Neural cell (in vitro differentiated cells): ENCODE data around the gene C1QTNF8.

Source experiments
- CTCF ChIP-seq: fragments of 450-650 bp; IDR thresholded peaks from 2 replicates; pipeline ENCODE4 v1.5.1; 2014; ENCODE audit warnings: antibody characterized with exemption, mild to moderate bottlenecking, moderate library complexity; ENCODE audit not compliant: poor library complexity, severe bottlenecking
- EZH2 ChIP-seq: fragments of 200-600, 300-800 bp; shearing (Covaris generic), sonication (generic); IDR thresholded peaks from 2 replicates; pipeline ENCODE4 v1.6.1; 2014; ENCODE audit warnings: antibody characterized with exemption, low read length, borderline replicate concordance, mild to moderate bottlenecking; ENCODE audit not compliant: insufficient read depth, poor library complexity, severe bottlenecking
- MXI1 ChIP-seq: fragments of 450-650 bp; conservative IDR thresholded peaks from 2 replicates; pipeline ENCODE4 v1.6.1; 2014; ENCODE audit warnings: antibody characterized with exemption, mild to moderate bottlenecking; ENCODE audit not compliant: poor library complexity, severe bottlenecking
- POLR2AphosphoS5 ChIP-seq: IDR thresholded peaks from 2 replicates; pipeline ENCODE4 v1.6.1; 2012

GRCh38 chr16:1133810-1134520 lies 37.9 kb upstream of the C1QTNF8 start:
- TF ChIP-seq CTCF = no peak
- TF ChIP-seq POLR2AphosphoS5 = no peak
- no peak for TF ChIP-seq MXI1
- no peak for TF ChIP-seq EZH2
